GM23338 (cell line): ENCODE results near the gene EXD3. TPM values are rescaled to one million over a fixed set of nuclear protein-coding genes. Genes with fewer than 3 reads are reported as not detected.

Experiments
- ATAC-seq: fragments of 200-7000 bp; cut with Tn5 transposase; 3 replicates; pipeline ENCODE4 v1.9.1; 2020
- DNase-seq: peaks from one replicate; pipeline ENCODE4 v3.0.0-alpha.2; 2015; ENCODE audit warnings: low spot score
- H2AFZ ChIP-seq: fragments of 200-600 bp; sonication (generic); 2 replicates; pipeline ENCODE4 v1.8.0; 2016; ENCODE audit warnings: antibody characterized with exemption, mild to moderate bottlenecking, moderate library complexity
- H3F3A ChIP-seq: fragments of 200-600 bp; sonication (generic); replicated peaks from 2 replicates; pipeline ENCODE4 v1.8.0; 2017; ENCODE audit warnings: antibody characterized with exemption, mixed run types, low read depth
- H3K27ac ChIP-seq: fragments of 200-600 bp; sonication (generic); 2 replicates; pipeline ENCODE4 v1.6.1; 2016; ENCODE audit warnings: low read depth
- H3K27me3 ChIP-seq: fragments of 200-600 bp; sonication (generic); 2 replicates; pipeline ENCODE4 v1.8.0; 2016; ENCODE audit warnings: mild to moderate bottlenecking, mixed run types, moderate library complexity; ENCODE audit not compliant: insufficient read depth
- H3K36me3 ChIP-seq: fragments of 200-600 bp; sonication (generic); 2 replicates; pipeline ENCODE4 v1.8.0; 2016; ENCODE audit warnings: mild to moderate bottlenecking; ENCODE audit not compliant: insufficient read depth
- H3K4me1 ChIP-seq: fragments of 200-600 bp; sonication (generic); 2 replicates; pipeline ENCODE4 v1.8.0; 2016; ENCODE audit warnings: mild to moderate bottlenecking, moderate library complexity; ENCODE audit not compliant: insufficient read depth
- H3K4me2 ChIP-seq: fragments of 200-600 bp; sonication (generic); 2 replicates; pipeline ENCODE4 v1.7.1; 2017; ENCODE audit warnings: mixed run types
- H3K4me3 ChIP-seq: fragments of 200-600 bp; sonication (generic); 2 replicates; pipeline ENCODE4 v1.6.1; 2016; ENCODE audit warnings: mixed run types
- H3K79me2 ChIP-seq: fragments of 200-600 bp; sonication (generic); replicated peaks from 2 replicates; pipeline ENCODE4 v1.8.0; 2017; ENCODE audit warnings: mild to moderate bottlenecking; ENCODE audit not compliant: insufficient read depth
- H3K9me2 ChIP-seq: fragments of 200-600 bp; sonication (generic); 2 replicates; pipeline ENCODE4 v1.8.0; 2017; ENCODE audit not compliant: insufficient read depth
- H4K20me1 ChIP-seq: fragments of 200-600 bp; sonication (generic); replicated peaks from 2 replicates; pipeline ENCODE4 v1.8.0; 2017; ENCODE audit warnings: mild to moderate bottlenecking; ENCODE audit not compliant: insufficient read depth
- H3K27ac Mint-ChIP-seq: 2 replicates; pipeline ENCODE4 v1.8.0; 2020; ENCODE audit warnings: inconsistent platforms, mild to moderate bottlenecking, moderate library complexity, mixed read lengths
- H3K27me3 Mint-ChIP-seq: 3 replicates; pipeline ENCODE4 v1.8.0; 2022; ENCODE audit warnings: low read depth, mild to moderate bottlenecking, moderate library complexity, mixed read lengths, inconsistent platforms; ENCODE audit not compliant: insufficient read depth, poor library complexity
- H3K36me3 Mint-ChIP-seq: 3 replicates; pipeline ENCODE4 v1.8.0; 2021; ENCODE audit warnings: low read depth, mild to moderate bottlenecking, inconsistent platforms, moderate library complexity, mixed read lengths
- H3K4me1 Mint-ChIP-seq: 3 replicates; pipeline ENCODE4 v1.8.0; 2020; ENCODE audit warnings: mild to moderate bottlenecking, inconsistent platforms, mixed read lengths
- H3K4me3 Mint-ChIP-seq: 3 replicates; pipeline ENCODE4 v1.8.0; 2021; ENCODE audit warnings: moderate library complexity, mild to moderate bottlenecking, inconsistent platforms, mixed read lengths
- H3K9me3 Mint-ChIP-seq: 3 replicates; pipeline ENCODE4 v1.8.0; 2020; ENCODE audit warnings: moderate library complexity, mild to moderate bottlenecking, inconsistent platforms, mixed read lengths
- CREB1 ChIP-seq: fragments of 250-450 bp; sonication (Bioruptor Pico); IDR thresholded peaks from 2 replicates; pipeline ENCODE4 v1.5.0; 2020; ENCODE audit warnings: low read depth, mild to moderate bottlenecking, moderate library complexity
- EZH2phosphoT487 ChIP-seq: fragments of 200-600 bp; sonication (generic); IDR thresholded peaks from one replicate; pipeline ENCODE4 v1.8.1; 2018; ENCODE audit warnings: antibody characterized with exemption; ENCODE audit not compliant: unreplicated experiment
- polyA plus RNA-seq: library from polyadenylated mRNA; unstranded; fragments of >200 nt; fragmentation: Nextera tagmentation; extraction: Ambion mirVana; gene quantifications from 2 replicates; pipeline ENCODE4 v1.2.1, GENCODE V29; 2016
- total RNA-seq: library from RNA; depleted of rRNA; stranded (reverse); fragments of >200 nt; shearing (Covaris generic); gene quantifications from 2 replicates; pipeline ENCODE4 v1.2.3, GENCODE V29; 2014
- TF ChIP-seq, protein P1 (sequence below): fragments of 250-450 bp; sonication (Bioruptor Pico); IDR thresholded peaks from 2 replicates; pipeline ENCODE4 v1.5.0; 2020; ENCODE audit warnings: mild to moderate bottlenecking, moderate library complexity
- TF ChIP-seq, protein P2 (sequence below), 2 experiments: fragments of 200-600 bp in 1 of 2; sonication (generic) in 1 of 2; conservative IDR thresholded peaks; 2 replicates each; pipeline versions ENCODE4 v1.5.1 to v1.6.1; 2016 to 2017; ENCODE audit warnings: antibody characterized with exemption in 2 of 2, low read depth in 2 of 2, mild to moderate bottlenecking in 2 of 2, moderate library complexity in 1 of 2
- TF ChIP-seq, protein P3 (sequence below): IDR thresholded peaks from 2 replicates; pipeline ENCODE4 v1.6.1; 2016; ENCODE audit warnings: antibody characterized with exemption

Gene EXD3
- total and polyA plus RNA-seq, 2 experiments from 2014 or later = 3.6 to 9.7 TPM

DNA sequence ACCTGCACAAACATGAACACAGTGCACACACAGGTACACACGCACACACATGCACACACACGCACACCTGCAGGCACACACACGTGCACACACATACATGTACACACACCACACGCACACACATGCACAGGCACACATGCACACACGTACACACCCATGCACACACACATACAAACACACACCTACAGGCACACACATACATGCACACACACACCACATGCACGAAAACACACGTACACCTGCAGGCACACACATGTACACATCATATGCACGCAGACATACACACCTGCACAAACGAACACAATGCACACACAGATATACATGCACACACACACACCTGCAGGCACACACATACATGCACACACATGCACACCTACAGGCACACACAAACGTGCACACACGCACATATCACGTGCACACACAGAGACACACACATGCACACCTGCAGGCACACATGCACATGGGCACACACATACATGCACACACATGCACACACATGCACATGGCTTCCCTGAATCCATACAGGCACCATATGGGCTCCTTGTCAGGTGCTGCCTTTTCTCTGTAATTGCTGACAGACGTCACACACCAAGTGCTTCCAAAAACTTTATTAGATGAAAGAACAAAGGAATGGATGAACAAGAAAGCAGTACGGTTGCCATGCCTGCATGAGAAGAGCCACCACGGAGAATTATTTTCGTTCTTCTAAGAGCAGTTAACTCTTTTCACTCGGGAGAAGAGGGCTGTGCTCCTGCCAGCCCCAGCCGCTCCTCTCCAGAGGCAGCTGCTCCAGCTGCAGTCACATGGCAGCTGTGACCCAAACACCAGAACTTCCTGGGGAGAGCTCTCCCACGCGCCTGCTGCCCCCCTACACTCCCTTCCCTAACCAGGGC, 57.2 kb downstream of the EXD3 start:
- no peaks in the 10 kb centered on the region for H3K27me3 ChIP-seq
- peaks cover 6% of the 10 kb centered on the region; the same call in 2 of the 3 replicates for H3K36me3 Mint-ChIP-seq
- ATAC-seq (no peak), DNase-seq (no peak)
- H3K4me3 ChIP-seq = no peak overlapping the region
- H3K9me2 ChIP-seq = no peaks in the 10 kb centered on the region
- no peak overlapping the region for H2AFZ ChIP-seq
- H3K79me2 ChIP-seq = no peaks in the 10 kb centered on the region
- no peaks in the 10 kb centered on the region for H3K4me1 ChIP-seq
- H3K4me3 Mint-ChIP-seq = no peak overlapping the region
- H3K27ac Mint-ChIP-seq = no peak overlapping the region
- no peaks in the 10 kb centered on the region for H4K20me1 ChIP-seq
- TF ChIP-seq, protein P1, sequence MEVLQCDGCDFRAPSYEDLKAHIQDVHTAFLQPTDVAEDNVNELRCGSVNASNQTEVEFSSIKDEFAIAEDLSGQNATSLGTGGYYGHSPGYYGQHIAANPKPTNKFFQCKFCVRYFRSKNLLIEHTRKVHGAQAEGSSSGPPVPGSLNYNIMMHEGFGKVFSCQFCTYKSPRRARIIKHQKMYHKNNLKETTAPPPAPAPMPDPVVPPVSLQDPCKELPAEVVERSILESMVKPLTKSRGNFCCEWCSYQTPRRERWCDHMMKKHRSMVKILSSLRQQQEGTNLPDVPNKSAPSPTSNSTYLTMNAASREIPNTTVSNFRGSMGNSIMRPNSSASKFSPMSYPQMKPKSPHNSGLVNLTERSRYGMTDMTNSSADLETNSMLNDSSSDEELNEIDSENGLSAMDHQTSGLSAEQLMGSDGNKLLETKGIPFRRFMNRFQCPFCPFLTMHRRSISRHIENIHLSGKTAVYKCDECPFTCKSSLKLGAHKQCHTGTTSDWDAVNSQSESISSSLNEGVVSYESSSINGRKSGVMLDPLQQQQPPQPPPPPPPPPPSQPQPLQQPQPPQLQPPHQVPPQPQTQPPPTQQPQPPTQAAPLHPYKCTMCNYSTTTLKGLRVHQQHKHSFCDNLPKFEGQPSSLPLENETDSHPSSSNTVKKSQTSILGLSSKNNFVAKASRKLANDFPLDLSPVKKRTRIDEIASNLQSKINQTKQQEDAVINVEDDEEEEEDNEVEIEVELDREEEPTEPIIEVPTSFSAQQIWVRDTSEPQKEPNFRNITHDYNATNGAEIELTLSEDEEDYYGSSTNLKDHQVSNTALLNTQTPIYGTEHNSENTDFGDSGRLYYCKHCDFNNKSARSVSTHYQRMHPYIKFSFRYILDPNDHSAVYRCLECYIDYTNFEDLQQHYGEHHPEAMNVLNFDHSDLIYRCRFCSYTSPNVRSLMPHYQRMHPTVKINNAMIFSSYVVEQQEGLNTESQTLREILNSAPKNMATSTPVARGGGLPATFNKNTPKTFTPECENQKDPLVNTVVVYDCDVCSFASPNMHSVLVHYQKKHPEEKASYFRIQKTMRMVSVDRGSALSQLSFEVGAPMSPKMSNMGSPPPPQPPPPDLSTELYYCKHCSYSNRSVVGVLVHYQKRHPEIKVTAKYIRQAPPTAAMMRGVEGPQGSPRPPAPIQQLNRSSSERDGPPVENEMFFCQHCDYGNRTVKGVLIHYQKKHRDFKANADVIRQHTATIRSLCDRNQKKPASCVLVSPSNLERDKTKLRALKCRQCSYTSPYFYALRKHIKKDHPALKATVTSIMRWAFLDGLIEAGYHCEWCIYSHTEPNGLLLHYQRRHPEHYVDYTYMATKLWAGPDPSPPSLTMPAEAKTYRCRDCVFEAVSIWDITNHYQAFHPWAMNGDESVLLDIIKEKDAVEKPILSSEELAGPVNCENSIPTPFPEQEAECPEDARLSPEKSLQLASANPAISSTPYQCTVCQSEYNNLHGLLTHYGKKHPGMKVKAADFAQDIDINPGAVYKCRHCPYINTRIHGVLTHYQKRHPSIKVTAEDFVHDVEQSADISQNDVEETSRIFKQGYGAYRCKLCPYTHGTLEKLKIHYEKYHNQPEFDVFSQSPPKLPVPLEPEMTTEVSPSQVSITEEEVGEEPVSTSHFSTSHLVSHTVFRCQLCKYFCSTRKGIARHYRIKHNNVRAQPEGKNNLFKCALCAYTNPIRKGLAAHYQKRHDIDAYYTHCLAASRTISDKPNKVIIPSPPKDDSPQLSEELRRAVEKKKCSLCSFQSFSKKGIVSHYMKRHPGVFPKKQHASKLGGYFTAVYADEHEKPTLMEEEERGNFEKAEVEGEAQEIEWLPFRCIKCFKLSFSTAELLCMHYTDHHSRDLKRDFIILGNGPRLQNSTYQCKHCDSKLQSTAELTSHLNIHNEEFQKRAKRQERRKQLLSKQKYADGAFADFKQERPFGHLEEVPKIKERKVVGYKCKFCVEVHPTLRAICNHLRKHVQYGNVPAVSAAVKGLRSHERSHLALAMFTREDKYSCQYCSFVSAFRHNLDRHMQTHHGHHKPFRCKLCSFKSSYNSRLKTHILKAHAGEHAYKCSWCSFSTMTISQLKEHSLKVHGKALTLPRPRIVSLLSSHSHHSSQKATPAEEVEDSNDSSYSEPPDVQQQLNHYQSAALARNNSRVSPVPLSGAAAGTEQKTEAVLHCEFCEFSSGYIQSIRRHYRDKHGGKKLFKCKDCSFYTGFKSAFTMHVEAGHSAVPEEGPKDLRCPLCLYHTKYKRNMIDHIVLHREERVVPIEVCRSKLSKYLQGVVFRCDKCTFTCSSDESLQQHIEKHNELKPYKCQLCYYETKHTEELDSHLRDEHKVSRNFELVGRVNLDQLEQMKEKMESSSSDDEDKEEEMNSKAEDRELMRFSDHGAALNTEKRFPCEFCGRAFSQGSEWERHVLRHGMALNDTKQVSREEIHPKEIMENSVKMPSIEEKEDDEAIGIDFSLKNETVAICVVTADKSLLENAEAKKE (CRISPR knock-in tag) = no peak
- TF ChIP-seq, protein P2, sequence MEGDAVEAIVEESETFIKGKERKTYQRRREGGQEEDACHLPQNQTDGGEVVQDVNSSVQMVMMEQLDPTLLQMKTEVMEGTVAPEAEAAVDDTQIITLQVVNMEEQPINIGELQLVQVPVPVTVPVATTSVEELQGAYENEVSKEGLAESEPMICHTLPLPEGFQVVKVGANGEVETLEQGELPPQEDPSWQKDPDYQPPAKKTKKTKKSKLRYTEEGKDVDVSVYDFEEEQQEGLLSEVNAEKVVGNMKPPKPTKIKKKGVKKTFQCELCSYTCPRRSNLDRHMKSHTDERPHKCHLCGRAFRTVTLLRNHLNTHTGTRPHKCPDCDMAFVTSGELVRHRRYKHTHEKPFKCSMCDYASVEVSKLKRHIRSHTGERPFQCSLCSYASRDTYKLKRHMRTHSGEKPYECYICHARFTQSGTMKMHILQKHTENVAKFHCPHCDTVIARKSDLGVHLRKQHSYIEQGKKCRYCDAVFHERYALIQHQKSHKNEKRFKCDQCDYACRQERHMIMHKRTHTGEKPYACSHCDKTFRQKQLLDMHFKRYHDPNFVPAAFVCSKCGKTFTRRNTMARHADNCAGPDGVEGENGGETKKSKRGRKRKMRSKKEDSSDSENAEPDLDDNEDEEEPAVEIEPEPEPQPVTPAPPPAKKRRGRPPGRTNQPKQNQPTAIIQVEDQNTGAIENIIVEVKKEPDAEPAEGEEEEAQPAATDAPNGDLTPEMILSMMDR (conservative IDR thresholded peaks at IDR 0.05; ENCODE audit: low read depth in 2 of 2) = no peak
- TF ChIP-seq CREB1 (CRISPR knock-in tag) = no peak
- no peak for TF ChIP-seq EZH2phosphoT487
- TF ChIP-seq, protein P3, sequence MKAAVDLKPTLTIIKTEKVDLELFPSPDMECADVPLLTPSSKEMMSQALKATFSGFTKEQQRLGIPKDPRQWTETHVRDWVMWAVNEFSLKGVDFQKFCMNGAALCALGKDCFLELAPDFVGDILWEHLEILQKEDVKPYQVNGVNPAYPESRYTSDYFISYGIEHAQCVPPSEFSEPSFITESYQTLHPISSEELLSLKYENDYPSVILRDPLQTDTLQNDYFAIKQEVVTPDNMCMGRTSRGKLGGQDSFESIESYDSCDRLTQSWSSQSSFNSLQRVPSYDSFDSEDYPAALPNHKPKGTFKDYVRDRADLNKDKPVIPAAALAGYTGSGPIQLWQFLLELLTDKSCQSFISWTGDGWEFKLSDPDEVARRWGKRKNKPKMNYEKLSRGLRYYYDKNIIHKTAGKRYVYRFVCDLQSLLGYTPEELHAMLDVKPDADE = no peak
- no peak overlapping the region for H3K27ac ChIP-seq
- no peaks in the 10 kb centered on the region for H3K36me3 ChIP-seq
- peaks cover 9% of the 10 kb centered on the region for H3K27me3 Mint-ChIP-seq
- no peak overlapping the region for H3K4me2 ChIP-seq
- H3K9me3 Mint-ChIP-seq = peaks cover 29% of the 10 kb centered on the region
- H3F3A ChIP-seq = peaks cover 6% of the 10 kb centered on the region; the same call in 1 of the 2 replicates
- no peaks in the 10 kb centered on the region for H3K4me1 Mint-ChIP-seq
